Measurements from ENCODE around the gene NECTIN4.

DNA sequence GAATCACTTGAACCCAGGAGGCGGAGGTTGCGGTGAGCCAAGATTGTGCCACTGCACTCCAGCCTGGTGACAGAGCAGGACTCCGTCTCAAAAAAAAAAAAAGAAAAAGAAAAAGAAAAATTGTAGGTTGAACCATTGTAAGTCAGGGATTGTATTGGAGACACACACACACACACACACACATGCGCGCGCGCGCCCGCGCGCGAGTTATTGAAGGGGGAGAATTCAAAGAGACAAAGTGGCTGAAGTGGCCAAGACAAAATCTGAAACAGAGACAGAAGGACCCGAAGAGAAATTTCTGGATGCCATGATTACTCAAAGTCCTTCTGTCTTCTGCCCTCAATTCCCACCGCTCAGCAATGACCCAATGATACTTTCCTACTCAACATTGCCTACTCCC is 5.1 kb upstream of the NECTIN4 start:
- TF ChIP-seq POLR2A (IDR thresholded peaks at IDR 0.05): no peak
- TF ChIP-seq, protein P1, sequence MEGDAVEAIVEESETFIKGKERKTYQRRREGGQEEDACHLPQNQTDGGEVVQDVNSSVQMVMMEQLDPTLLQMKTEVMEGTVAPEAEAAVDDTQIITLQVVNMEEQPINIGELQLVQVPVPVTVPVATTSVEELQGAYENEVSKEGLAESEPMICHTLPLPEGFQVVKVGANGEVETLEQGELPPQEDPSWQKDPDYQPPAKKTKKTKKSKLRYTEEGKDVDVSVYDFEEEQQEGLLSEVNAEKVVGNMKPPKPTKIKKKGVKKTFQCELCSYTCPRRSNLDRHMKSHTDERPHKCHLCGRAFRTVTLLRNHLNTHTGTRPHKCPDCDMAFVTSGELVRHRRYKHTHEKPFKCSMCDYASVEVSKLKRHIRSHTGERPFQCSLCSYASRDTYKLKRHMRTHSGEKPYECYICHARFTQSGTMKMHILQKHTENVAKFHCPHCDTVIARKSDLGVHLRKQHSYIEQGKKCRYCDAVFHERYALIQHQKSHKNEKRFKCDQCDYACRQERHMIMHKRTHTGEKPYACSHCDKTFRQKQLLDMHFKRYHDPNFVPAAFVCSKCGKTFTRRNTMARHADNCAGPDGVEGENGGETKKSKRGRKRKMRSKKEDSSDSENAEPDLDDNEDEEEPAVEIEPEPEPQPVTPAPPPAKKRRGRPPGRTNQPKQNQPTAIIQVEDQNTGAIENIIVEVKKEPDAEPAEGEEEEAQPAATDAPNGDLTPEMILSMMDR (IDR thresholded peaks at IDR 0.05 in 4 of 5, conservative IDR thresholded peaks at IDR 0.05 in 1 of 5): no peak

Measured in gastrocnemius medialis (tissue), 4 donors.